ENCODE results near the gene PPP1R14C.

DNA sequence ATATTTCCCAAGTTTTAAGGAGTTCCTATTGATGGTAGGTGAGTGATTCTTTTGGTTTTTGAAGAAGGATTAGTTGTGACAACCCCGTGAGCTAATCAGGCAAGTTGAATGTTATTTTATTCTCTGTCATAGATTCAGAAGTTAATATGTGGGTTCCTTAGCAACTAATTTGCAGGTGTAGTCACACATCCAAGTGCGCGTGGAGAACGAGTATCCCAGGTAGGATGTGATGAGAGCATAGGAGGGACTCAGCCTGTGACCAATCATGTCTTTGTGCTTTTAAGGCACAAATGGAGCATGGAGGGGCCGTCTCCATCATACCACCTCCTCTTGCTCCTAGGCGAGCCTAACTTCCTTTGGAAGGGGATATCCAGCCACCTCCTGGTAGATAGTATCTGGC, 41.1 kb downstream of the PPP1R14C start:
- TF ChIP-seq, protein P1, sequence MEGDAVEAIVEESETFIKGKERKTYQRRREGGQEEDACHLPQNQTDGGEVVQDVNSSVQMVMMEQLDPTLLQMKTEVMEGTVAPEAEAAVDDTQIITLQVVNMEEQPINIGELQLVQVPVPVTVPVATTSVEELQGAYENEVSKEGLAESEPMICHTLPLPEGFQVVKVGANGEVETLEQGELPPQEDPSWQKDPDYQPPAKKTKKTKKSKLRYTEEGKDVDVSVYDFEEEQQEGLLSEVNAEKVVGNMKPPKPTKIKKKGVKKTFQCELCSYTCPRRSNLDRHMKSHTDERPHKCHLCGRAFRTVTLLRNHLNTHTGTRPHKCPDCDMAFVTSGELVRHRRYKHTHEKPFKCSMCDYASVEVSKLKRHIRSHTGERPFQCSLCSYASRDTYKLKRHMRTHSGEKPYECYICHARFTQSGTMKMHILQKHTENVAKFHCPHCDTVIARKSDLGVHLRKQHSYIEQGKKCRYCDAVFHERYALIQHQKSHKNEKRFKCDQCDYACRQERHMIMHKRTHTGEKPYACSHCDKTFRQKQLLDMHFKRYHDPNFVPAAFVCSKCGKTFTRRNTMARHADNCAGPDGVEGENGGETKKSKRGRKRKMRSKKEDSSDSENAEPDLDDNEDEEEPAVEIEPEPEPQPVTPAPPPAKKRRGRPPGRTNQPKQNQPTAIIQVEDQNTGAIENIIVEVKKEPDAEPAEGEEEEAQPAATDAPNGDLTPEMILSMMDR (IDR thresholded peaks at IDR 0.05; ENCODE audit: poor library complexity, severe bottlenecking), result no peak
- TF ChIP-seq TAF1 (IDR thresholded peaks at IDR 0.05; ENCODE audit: low read depth) (no peak), POLR2AphosphoS5 (IDR thresholded peaks at IDR 0.05) (no peak), EP300 (conservative IDR thresholded peaks at IDR 0.05; ENCODE audit: poor library complexity, severe bottlenecking) (no peak), EZH2 (IDR thresholded peaks at IDR 0.05; ENCODE audit: borderline replicate concordance, insufficient read depth, low read length, poor library complexity, severe bottlenecking) (no peak)

All from neural cell (in vitro differentiated cells).